ENCODE results near the gene TMEM252.

TMEM252 gene

GRCh38 chr9:68497629-68498028, 43.1 kb downstream of the TMEM252 start:
- DNase-seq = no peak

- no peak for DNase-seq
Observed at GRCh38 chr9:68496356-68496755, 44.3 kb downstream of the TMEM252 start.

- no peak for DNase-seq
Observed at GRCh38 chr9:68495247-68495646, 45.4 kb downstream of the TMEM252 start.

- DNase-seq = no peak
Observed at GRCh38 chr9:68493958-68494577, 46.6 kb downstream of the TMEM252 start.

GRCh38 chr9:68493541-68493940, 47.1 kb downstream of the TMEM252 start:
- no peak for DNase-seq

- DNase-seq = no peak
Observed at GRCh38 chr9:68492806-68493205, 47.9 kb downstream of the TMEM252 start.

- DNase-seq = no peak
Observed at GRCh38 chr9:68489646-68490045, 51.0 kb downstream of the TMEM252 start.

GRCh38 chr9:68488126-68488525, 52.6 kb downstream of the TMEM252 start:
- no peak for DNase-seq
